ENCODE results near the gene COA1.
"Not testable (repeated sequence)": the region's sequence is repeated elsewhere in the genome, so short reads cannot be mapped to it uniquely, and the experiment has no call there.

Gene COA1

DNA sequence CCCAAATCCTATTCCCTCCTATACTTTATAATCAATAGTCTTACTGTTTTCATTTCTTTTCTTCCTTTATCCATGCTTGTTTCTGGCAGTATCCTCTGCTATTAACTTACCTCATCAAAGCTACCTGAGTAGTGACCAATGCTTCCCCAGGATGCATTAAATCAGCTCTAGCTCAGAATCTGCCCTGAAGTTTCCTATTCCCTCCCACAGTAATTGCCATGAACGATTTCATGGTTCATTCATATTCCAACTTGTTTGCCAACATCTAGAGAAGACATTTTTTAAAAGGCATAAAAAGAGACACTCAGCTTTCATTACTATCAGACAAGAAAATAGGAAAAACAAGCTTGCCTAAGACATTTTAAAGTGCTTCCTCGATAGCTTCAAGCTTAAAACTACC, 42.3 kb downstream of the COA1 start:
- no peak for DNase-seq

DNA sequence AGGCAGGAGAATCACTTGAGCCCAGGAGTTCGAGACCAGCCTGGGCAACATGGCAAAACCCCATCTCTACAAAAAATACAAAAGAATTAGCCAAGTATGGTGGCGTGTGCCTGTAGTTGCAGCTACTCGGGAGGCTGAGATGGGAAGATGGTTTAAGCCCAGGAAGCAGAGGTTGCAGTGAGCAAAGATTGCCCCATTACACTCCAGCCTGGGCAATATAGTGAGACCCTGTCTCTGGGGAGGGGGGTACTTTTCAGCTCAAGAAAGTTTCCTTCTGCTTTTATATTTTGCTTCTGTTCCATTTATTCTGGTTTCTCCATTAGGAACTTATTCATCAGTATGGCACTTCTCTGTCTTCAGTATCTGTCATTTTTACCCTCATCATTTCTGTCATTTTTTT, 48.6 kb downstream of the COA1 start:
- DNase-seq = no peak

DNA sequence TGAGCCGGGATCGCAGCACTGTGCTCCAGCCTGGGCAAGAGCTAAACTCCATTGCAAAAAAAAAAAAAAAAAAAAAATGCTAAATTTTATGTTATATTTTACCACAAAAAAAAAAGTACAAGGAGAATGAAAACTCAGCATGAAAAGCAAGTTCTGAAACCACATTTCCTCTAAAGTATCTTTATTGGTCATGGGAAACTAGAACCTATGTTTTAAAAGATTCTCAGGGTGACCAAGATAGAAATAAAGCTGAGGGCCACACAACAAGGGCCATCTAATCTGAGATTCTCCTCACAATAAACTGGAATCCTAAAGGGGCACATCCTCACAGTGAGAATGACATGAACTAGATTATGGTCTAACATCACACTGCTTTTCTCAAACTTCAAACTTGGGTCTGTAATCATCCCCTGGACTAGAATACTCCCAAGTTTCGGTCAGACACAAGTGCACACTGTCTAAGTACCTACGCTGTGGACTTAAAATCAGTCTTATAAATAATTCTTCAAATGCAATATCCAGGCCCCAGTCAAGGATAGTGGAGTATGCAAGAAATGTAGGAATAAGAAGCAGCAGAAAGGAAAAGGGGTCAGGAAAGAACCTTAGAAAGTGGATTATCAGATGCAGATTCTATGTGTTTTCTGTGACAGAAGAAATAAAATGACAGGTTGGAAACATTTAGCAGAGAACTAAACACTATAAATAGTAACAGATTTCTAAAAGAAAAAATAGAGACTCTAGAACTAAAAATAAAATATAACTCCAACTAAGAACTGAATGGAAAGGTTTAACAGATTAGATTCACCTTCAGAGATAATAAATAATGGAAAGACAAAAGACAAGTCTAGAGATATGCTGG, 49.9 kb downstream of the COA1 start:
- no peak for DNase-seq

DNA sequence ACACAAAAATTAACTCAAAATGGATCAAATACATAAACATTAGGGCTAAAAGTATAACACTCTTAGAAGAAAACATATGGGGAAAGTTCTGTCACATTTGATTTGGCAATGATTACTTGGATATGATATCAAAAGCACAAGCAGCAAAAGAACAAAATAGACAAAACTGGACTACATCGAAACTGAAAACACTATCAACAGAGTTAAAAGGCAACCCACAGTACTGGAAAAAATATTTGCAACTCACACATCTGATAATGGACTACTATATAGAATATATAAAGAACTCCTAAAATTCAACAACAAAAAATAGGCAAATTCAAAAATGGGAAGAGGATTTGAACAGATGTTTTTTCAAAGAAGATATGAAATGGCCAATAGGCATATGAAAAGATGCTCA, 51.0 kb downstream of the COA1 start:
- DNase-seq = no peak

DNA sequence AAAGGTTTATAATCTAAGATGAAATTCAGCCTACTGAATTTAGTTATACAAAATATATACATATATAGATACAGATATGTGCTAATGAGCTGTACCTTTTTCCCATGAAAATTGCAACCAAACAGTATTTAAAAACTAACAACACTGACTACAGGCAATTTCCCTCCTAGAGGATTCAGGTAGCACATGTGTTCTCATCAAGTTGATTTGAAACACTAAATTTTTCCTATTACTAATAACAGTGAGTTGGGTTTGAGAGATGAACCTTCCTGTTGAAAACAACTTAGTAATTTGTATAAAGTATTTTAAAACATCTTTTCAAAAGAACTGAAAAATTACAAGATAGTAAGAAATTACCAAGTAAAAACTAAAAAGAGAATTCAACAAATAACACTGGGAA, 51.5 kb downstream of the COA1 start:
- no peak for DNase-seq

DNA sequence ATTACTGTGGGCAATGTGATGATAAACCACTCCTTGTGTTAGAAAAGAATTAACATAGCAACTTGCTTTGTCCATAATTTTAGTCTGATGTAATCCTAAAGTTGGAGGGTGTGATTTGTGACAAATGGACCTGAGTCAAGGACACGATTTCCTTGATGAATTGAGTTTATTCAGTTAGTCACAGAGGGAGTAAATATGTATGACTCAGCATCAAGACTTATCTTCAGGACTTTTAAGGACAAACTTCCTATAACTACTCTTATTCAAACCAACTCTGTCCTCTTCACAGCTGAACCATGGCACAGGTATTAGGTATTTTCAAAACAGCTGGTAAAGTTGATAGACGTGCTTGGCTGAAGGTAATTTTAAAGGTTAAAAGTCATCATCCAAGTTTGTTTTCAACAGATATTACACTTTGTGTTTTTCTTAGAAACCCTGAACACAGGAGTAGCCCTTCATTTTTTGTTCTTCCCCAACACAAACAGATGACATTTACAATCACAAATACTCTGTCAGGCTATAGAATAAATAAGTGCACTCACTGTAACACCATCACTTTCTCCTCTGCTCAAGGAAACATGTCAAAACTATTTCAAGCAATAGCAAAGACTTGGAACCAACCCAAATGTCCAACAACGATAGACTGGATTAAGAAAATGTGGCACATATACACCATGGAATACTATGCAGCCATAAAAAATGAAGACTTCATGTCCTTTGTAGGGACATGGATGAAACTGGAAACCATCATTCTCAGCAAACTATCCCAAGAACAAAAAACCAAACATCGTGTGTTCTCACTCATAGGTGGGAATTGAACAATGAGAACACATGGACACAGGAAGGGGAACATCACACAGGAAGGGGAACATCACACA, 54.5 kb downstream of the COA1 start:
- DNase-seq = no peak

DNA sequence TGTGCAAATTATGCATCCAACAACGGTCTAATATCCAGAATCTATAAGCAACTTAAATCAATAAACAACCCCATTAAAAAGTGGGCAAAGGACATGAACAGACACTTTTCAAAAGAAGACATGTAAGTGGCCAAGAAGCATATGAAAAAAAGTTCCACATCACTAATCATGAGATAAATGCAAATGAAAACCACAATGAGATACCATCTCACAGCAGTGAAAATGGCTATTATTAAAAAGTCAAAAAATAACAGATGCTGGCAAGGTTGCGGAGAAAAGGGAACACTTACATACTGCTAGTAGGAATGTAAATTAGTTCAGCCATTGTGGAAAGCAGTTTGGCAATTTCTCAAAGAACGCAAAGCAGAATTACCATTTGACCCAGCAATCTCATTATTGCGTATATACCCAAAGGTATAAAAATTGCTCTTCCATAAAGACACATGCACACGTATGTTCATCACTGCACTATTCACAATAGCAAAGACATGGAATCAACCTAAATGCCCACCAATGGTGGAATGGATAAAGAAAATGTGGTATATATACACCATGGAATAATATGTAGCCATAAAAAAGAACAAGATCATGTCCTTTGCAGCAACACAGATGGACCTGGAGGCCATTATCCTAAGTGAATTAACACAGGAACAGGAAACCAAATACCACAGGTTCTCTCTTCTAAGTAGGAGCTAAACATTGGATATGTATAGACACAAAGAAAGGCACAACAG, 55.9 kb downstream of the COA1 start:
- DNase-seq = not testable (repeated sequence)

DNA sequence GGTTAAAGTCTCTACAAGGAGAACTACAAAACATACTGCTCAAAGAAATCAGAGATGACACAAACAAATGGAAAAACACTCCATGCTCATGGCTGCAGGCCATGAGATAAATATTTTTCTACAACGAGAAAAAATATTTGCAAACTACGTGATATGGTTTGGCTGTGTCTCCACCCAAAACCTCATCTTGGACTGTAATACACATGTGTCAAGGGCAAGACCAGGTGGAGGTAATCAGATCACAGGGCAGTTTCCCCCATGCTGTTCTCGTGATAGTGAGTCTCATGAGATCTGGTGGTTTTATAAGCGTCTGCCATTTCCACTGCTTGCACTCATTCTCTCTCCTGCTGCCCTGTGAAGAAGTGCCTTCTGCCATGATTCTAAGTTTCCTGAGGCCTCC, 57.8 kb downstream of the COA1 start:
- no peak for DNase-seq

DNA sequence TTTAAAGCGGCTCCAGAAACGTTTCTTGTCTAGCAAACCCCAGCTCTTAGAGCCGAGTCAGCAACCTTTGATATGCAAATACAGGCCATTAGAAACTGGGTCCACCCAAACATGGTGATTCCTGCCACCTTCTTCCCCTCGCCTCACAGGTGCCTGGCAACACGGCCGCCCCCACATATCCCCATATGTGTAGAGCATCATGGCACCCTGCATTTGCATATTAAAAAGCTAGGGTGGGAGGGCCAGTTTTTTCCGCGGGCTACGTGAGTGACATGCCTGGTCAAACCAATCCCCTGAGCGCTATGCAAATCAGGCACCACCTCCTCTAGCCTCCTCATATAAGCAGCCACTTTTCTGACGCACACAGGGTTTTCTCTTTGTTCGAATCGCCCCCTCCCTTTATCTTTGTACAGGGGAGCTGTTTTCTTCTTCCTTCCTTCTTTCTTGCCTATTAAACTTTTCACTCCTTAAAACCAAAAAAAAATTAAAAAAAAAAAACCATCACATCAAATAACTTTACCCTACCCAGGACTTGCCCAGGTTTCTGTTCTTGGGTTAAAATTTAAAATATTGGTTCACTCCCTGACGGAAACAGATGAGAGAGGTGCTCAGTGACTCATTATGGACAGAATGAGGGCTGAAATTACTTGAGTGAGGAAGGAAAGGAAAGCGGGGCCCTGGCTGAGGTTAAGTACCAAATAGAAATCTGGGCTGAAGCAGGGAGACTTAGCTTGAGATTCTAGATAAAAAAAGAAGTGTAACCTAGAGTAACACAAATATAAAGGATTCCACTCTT, 59.8 kb downstream of the COA1 start:
- DNase-seq = no peak

DNA sequence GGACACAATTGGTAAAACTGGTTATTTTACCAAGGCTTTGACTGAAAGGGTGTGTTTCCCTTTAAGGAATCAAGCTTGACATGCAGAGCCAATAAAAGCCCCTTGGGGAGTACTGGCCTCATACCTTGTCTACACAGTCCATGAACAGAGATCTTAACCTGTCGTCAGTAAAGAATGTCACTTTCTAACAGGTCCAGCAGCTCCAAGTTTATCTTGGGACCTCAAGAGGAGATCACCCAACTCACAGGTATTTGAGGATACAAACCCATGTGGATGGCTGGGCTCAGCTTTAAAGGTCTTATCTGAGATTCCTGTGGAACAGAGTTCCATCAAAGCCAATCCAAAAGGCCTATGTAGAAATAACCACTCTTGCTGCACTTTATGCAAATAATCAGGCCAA, 61.3 kb downstream of the COA1 start:
- DNase-seq = no peak

DNA sequence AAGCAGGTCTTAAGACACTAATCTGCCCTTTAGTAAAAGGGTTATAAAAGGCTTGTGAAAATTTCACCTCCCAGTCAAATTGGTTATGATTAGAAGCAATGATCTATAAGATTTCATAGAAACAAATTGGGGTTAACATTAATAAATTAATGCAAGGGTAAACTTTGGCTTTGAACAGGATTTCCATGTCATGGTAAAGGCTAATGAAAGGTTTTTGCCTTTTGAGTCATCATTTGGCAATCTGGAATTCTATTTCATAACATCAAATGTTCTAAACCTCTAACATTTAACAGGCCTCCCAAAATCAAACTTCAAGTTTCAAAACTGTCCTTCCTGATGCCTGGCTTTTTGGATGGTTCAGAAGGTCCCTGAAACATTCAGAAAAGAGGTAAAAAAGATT, 62.4 kb downstream of the COA1 start:
- DNase-seq = no peak

DNA sequence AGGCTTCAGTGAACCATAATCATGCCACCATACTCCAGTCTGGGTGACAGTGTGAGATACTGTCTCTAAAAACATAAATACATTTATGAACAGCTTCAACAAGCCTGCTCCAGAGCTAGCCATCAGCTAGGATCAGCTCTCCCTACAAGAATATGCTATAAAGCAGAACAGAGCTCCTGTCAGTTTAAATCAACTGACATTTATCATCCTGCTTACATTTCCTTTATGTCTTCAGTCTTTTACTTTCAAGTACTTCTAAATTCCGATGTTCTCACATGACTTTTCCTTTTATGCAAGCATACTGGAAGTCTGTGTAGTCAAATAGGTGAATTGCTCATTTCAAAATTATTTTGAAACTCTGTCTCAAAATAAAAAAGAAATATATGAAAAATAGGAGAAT, 64.6 kb downstream of the COA1 start:
- no peak for DNase-seq

DNA sequence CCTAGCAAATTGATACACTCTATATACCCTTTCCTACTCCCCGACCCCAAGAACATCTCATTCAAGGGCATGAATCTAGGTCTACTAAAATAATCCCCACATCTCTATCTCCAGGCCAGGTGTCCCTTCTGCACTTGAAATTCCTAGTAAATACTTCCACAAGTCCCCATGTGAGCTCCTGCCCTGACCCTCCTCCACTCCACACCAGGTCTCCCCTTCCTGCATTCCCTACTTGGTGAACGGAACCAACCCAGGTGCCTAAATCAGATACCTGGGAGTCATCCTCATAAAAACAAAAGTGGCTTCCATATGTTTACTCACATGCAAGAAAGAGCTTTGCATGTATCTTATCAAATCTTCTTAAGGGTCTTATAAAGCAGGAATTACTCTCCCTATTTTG, 69.2 kb downstream of the COA1 start:
- DNase-seq = no peak

DNA sequence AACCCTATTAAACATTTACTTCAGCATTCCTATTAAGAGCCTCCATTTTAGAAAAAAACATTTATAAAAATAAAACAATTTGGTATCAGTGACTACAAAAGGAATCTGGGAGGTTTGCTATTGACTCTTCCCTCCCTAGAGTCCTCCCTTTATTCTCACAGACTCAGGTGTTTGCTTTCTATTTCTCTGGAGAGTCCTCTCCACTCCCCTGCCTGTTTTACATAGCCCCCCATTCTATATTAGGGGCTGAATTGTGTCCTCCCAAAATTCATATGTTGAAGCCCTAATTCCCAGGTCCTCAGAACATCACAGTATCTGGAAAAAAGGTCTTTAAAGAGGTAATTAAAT, 69.8 kb downstream of the COA1 start:
- no peak for DNase-seq

DNA sequence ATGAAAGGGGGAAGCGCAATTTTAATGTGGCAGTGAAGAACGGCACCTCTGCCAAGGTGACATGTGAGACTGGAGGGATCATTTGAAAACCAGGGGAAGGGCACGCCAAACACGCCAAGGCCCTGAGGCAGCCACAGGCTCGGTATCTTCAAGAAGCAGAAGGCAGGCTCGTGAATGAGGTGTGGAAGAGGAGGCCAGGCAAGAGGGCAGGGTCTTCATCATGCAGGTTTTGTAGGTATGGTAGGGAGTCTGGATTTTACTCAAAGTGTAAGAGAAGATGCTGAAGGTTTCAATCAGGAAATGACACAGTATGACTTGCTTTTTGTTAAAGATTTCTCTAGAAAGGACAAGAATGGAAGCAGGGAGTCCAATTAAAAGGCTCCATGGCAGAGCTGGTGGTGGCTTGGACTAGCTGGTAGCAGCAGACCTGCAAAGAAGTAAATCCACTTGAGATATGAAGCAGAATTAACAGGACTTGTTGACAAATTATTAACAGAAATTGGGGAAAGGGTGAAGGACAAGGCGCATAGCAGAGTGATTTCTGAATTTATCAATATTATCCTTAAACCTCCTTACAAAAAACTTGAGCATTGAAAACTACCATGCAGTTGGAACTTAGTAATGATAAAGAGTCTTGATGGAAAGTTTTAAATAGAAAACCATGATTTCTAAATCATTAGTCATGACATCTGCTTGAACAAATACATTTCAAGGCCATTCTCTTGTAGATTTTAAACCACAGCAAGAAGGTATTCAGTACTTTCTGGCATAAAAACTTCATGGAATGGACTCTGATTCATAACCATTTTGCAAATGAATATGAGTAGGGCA, 70.4 kb downstream of the COA1 start:
- no peak for DNase-seq

DNA sequence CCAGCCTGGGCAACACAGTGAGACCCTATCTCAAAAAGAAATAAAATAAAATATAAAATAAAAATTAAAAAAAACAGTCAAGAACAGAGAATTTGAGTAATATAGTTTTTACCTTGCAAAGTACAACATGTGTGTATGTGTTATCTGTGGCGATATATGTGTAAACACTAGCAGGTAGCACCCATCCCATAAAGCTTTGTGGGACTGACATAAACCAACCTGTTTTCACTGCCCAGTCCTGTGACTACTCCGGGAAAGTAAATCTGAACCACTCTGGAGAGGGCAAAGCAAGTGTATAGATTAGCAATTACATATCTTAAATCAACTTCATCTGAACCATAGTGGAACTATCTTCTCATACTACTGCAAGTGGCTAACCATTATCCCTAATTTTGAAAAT, 72.3 kb downstream of the COA1 start:
- DNase-seq = no peak

DNA sequence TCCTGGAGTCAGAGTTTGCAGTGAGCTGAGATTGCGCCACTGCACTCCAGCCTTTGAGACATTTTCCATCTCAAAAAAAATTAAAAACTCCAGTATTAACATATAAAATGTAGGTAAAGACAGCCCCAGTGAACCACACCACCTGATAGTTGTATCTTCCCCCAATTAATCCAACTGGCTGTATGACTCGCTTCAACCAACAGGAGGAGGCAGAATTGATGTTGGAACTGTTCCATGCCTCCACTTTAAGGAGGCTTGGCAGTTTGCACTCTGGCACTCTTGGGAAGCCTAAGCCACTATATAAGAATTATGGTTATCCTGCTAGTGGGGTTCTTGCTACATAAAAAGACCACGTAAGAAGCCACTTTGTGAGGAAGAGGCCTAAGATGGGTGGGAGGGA, 73.7 kb downstream of the COA1 start:
- peak in 1 of 2 experiments; percentile 65 for DNase-seq

DNA sequence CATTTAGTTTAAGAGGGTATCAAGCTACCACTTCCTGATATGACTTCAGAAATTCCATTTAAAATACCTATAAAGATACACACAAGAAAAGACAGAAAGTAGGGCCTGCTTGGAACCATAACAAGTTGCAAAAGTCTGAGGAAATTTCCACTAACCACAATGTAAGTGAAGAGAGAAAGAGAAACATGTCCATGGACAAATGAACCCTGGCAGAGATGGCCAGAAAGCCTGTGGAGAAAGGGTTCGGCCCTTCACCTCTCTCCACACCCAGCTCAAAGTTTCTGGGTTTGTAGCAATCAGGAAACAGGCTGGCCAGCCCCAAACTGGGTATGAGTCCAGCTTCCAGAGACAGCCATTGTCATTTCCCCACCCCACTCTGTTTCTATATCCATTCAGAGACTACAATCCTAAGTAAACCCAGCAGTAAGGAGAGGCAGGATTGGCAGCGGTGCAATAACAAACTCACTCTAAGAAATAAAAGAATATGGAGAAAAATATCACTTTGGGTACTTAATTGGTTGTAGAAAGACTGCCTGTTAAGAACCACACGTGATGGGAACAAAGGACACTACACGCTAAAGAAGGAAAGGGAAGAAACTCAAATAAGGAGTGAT, 75.3 kb downstream of the COA1 start:
- DNase-seq = no peak

DNA sequence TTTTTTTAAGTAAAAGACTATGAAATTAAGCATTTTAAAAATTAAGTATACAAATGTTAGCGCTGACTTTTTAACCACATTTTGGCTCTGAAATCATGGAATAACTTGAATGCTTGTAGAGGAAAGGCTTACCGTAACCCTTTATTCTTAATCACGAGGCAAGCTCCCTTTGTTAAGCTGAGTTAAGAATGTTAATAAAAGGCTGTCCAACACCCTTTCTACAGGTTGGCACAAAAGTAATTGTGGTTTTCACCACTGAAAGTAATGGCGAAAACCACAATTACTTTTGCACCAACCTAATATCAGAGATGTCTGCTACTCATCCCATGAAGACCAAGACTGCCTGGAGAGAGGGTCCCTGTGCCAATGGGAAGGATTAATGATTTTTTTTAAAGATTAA, 75.9 kb downstream of the COA1 start:
- DNase-seq = no peak

DNA sequence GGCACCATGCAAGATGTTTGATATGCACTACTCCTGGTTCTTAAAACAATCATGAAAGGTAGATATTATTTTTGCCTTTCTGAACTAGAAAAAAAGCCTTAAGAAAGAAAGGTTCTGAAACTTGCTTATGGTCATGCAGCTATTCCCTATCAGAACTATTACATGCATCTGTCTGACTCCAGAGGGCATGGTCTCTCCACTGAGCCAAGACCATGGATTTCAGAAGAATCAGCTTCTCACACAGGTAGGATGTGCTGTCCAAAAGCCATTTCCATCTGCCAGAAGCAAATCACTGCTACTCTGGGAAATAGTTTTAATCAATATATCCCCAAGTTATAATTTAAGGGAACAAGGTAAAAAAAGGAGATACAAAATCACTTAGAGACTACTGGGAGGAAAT, 77.0 kb downstream of the COA1 start:
- no peak for DNase-seq

DNA sequence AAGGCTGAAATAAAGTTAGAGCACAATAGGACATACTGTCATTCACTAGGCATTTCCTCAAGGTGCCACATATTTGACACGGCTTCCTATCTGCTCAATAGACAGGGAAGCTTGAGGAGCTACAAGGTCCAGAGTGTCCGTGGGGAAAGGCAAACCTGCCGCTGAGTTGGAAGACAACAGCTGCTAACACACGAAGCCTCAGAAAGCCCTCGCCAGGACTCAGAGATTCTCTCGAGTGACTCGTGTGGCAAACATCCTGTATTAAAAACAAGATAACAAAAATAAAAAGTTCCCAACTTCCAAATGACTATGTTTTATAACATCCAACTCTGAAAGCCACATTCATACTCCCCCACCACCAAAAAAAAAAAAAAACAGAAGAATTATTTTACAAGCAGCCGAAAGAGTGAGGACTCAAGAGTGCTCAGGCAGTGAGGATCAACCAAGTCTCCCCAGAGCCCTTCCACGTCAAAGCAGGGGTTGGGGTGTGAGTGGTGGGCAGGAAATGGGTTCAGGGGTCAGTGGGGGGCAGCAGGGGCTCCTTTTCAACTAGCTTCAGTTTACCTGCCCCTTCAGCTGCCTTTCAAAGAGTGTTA, 78.8 kb downstream of the COA1 start:
- peak in 1 of 2 experiments; percentile 38 for DNase-seq
